ENCODE results near the gene MRPL49.

DNA sequence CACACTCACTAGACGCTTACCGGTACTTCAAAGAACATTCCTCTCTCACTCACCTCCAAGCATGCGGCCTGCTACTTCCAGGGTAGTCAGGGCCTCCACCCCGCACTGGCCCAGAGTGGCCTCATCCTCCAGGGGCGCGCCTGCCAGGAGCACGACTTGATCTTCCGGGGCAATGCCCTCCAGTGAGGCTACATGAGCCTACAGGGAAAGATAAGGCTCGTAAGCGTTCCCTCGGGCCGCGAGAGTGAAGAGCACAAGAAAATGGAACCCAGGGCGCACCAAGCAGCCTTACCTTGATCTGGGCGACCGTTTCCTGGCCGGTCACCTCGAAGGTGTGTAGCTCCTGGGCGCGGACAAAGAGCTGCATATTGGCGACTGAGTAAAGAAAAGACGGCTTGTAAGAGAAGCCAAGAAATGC is 665 bp upstream of the MRPL49 start:
- no peak for TF ChIP-seq RAD21 (IDR thresholded peaks at IDR 0.05 in 1 of 2, conservative IDR thresholded peaks at IDR 0.05 in 1 of 2; ENCODE audit: low read depth in 2 of 2, low read length in 2 of 2)
- TF ChIP-seq TCF12 (IDR thresholded peaks at IDR 0.05; ENCODE audit: low read depth, low read length): no peak
- TF ChIP-seq EP300 (IDR thresholded peaks at IDR 0.05; ENCODE audit: borderline replicate concordance in 1 of 2, low read depth in 2 of 2, low read length in 2 of 2): no peak
- TF ChIP-seq, protein P1, sequence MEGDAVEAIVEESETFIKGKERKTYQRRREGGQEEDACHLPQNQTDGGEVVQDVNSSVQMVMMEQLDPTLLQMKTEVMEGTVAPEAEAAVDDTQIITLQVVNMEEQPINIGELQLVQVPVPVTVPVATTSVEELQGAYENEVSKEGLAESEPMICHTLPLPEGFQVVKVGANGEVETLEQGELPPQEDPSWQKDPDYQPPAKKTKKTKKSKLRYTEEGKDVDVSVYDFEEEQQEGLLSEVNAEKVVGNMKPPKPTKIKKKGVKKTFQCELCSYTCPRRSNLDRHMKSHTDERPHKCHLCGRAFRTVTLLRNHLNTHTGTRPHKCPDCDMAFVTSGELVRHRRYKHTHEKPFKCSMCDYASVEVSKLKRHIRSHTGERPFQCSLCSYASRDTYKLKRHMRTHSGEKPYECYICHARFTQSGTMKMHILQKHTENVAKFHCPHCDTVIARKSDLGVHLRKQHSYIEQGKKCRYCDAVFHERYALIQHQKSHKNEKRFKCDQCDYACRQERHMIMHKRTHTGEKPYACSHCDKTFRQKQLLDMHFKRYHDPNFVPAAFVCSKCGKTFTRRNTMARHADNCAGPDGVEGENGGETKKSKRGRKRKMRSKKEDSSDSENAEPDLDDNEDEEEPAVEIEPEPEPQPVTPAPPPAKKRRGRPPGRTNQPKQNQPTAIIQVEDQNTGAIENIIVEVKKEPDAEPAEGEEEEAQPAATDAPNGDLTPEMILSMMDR (IDR thresholded peaks at IDR 0.05; ENCODE audit: control extremely low read depth in 1 of 3, insufficient read depth in 1 of 3, low read depth in 1 of 3, low read length in 3 of 3): no peak
- no peak for TF ChIP-seq SRF (IDR thresholded peaks at IDR 0.05; ENCODE audit: low read depth, low read length)
- TF ChIP-seq YY1 (IDR thresholded peaks at IDR 0.05; ENCODE audit: low read depth, low read length): no peak
- no peak for TF ChIP-seq TAF1 (IDR thresholded peaks at IDR 0.05; ENCODE audit: low read depth, low read length)
- no peak for TF ChIP-seq ZNF274 (IDR thresholded peaks at IDR 0.05; ENCODE audit: borderline replicate concordance, extremely low read depth, low read length)
- no peak for TF ChIP-seq POLR2A (IDR thresholded peaks at IDR 0.05; ENCODE audit: control extremely low read depth in 1 of 2, low read depth in 2 of 2, low read length in 2 of 2)

Data from H1 (cell line).